CD4-positive, alpha-beta T cell treated with Interleukin-21 for 1 hour (primary cell): Measurements from ENCODE around the gene MCF2L.
"Not testable (repeated sequence)": the region's sequence is repeated elsewhere in the genome, so short reads cannot be mapped to it uniquely, and the experiment has no call there.

Experiments
- DNase-seq: peaks from one replicate; pipeline ENCODE4 v3.0.0-alpha.2; 2020

The MCF2L gene

DNA sequence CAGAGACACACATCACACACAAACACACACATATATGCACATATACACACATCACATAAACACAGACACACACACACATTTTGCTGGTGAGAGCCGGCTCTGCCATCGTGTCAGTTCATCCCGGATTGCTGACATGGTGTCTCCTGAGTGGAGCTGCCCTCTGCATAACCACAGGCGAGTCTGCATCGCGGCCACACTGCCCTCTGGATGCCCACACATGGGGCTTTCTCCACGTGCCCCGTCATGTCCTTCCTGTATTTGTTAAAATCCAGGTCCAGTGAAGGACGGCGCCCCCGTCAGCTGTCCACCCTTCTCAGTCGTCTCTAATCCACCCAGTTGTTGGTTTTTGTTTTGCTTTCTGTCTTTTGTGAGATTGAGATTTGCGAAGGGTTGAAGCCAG is 84.0 kb downstream of the MCF2L start:
- DNase-seq = no peak

DNA sequence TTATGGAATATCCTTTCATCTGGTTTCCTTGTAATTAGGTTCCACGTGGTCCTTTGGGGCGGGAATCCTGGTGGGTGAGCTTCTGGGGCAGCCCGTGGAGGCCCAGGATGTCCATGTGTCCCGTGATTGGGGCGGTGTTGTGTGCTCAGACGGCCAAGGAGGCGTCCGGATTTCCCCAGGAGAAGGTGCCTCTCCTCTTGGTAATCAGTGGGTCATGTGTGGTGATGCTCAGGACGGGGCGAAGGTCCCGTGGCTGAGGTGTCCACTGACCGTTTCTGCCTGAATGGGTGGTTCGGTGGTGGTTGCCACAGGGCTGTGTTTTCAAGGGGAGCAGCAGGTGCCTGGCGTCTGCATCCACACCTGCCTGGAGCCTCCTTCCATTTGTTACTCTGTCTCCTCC is 84.4 kb downstream of the MCF2L start:
- DNase-seq = no peak

GRCh38 chr13:113053801-113054604 is 85.0 kb downstream of the MCF2L start:
- no peak for DNase-seq

GRCh38 chr13:113057084-113057483 is 88.1 kb downstream of the MCF2L start:
- DNase-seq = no peak

- not testable (repeated sequence) for DNase-seq
Observed at GRCh38 chr13:113057559-113057958, 88.5 kb downstream of the MCF2L start.

DNA sequence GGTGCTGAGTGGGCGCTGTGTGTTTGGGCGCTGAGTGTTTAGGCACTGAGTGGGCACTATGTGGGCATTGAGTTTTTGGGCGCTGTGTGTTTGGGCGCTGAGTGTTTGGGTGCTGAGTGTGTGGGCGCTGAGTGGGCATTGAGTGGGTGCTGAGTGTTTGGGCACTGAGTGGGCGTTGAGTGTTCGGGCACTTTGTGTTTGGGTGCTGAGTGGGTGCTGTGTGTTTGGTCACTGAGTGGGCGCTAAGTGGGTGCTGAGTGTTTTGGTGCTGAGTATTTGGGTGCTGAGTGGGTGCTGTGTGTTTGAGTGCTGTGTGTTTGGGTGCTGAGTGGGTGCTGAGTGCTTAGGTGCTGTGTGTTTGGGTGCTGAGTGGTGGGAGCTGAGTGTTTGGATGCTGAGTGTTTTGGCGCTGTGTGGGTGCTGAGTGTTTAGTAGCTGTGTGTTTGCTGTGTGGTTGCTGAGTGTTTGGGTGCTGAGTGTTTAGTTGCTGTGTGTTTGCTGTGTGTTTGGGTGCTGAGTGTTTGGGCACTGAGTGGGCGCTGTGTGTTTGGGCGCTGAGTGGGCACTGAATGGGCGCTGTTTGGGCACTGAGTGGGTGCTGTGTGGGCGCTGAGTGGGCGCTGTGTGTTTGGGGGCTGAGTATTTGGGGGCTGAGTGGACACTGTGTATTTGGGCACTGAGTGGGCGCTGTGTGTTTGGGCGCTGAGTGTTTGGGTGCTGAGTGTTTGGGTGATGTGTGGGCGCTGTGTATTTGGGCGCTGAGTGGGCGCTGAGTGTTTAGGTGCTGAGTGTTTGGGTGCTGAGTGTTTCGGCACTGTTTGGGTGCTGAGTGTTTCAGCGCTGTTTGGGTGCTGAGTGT is 89.3 kb downstream of the MCF2L start:
- no peak for DNase-seq

GRCh38 chr13:113058988-113059850 is 90.2 kb downstream of the MCF2L start:
- no peak for DNase-seq

GRCh38 chr13:113059891-113060290 is 90.9 kb downstream of the MCF2L start:
- DNase-seq = no peak

DNA sequence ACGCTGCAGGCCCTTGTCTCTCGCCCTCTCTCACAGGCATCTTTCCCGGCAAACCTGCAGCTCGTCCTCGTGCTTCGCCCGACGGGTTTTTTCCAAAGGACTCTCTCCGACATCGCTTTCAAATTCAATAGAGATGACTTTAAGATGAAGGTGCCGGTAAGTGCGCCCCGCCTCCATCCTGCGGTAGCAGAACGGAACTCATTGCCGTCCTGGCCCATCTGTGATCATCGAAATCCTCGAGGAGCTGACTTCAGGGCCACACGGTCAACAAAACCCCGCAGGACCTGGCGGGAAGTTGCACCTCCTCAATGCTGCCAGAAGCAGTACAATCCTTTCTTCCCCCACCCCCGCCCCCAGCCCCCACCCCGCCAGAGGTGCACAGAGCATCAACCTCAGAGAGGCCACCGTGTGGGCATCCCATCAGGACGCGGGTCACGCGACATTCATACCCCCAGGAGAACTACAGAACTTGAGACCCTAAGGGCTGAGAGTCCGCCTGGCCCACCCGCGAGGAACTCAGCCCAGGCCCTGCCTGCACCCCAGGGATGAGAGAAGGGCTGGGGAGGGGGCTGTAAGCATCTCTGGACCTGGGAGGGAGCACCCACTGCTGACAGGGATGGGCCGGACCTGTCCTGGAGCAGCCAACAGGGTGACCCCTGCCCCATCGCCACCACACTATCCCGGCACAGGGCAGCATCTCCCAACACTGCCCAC is 91.7 kb downstream of the MCF2L start:
- DNase-seq = no peak

DNA sequence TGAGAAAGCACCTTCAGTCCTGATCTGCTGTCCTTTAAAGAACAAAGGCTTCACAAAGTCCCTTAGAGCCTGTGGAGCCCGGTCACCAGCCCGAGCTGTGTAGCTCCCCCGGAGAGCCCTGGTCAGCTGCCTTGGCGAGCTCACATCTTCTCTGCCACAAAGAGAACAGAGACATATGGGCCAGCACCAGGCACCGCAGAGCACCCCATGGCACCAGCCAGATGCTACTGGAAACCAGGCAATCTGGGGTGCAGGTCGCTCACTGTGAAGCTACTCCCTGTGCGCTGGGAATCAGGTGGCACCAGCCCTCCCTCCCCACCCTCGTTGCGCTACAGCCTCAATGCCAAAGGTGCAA is 92.2 kb downstream of the MCF2L start:
- no peak for DNase-seq

DNA sequence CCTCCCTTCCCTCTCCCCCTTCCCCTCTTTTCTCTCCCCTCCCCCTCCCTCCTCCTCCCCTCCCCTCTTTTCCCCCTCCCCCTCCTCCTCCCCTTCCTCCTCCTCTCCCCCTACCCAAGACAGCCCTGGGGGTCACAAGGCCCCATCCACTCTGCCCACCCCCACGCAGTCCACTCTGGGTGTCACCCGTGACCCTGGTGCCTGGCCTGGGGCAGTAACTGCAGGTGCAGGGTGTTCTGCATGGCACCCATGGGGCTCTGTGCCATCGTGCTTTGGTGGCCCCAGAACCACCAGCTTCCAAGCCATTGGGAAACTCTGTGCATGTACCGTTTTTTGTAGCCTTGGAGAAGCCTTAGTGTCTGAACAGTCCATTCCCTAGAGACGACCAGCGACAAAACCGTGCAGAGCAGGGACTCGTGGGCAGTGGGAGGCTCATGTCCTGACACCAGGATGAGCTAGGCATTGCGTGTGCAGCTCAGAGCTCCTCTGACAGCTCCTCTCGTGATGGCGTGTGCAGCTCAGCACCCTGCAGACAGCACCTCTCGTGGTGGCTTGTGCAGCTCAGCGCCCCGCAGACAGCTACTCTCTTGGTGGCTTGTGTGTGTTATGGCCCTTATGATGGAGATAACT is 92.9 kb downstream of the MCF2L start:
- no peak for DNase-seq

- no peak for DNase-seq
Observed at GRCh38 chr13:113062691-113063090, 93.7 kb downstream of the MCF2L start.

GRCh38 chr13:113063091-113063491 is 94.1 kb downstream of the MCF2L start:
- DNase-seq = no peak

DNA sequence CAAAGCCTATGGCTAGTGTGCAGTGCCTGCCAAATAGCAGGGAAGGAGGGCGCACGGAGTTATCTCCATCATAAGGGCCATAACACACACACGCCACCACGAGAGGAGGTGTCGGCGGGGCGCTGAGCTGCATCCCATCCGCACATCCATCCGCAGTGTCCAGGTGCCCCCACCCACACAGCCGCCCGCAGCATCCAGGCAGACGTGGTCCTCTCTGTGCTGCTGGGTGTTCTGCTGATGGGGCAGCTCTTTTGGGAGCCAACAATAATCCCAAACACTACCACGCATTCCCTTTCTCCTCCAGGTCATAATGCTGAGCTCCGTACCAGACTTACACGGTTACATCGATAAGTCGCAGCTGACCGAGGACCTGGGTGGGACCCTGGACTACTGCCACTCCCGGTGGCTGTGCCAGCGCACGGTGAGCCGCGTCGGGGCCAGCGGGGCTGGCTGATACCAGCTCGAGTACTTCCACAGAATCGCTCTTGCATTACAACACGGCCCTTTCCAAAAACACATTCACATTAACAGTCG is 95.1 kb downstream of the MCF2L start:
- DNase-seq = no peak

- no peak for DNase-seq
Observed at GRCh38 chr13:113064534-113065405, 95.8 kb downstream of the MCF2L start.

GRCh38 chr13:113065406-113066141 is 96.6 kb downstream of the MCF2L start:
- DNase-seq = no peak

DNA sequence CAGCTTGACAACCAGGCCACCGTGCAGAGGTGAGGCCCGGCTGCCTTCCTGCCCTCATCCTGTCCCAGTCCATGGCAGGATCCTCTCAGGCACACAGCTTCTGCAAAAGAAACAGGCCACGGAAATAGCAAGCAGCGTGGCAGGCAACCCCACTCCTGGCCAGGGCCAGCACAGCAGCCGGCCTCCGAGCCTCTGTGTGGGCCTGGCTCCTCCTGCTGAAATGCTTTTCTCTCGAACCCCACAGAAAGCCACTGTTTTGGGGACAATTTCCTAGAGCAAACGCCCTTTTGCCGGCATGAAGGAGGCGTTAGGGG is 97.1 kb downstream of the MCF2L start:
- DNase-seq = no peak

DNA sequence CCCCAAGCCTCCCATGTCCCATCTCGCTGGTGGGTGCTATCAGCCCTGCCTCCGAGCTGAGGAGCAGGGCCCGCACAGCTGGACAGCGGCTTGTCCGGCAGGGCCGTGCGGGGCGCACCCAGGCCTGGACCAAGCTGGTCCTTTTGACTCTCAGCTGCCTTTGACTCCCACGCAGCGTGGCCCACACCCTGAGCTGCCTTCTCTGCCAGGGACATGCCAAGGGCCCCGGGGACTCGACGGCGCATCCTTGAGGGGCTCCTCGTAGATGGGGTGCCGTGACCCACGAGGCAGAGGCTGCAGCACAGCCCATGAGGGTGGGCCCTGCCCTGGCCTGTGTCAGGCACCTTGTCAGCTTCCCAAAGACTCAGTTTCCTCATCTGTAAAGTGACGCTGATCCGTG is 97.7 kb downstream of the MCF2L start:
- no peak for DNase-seq

DNA sequence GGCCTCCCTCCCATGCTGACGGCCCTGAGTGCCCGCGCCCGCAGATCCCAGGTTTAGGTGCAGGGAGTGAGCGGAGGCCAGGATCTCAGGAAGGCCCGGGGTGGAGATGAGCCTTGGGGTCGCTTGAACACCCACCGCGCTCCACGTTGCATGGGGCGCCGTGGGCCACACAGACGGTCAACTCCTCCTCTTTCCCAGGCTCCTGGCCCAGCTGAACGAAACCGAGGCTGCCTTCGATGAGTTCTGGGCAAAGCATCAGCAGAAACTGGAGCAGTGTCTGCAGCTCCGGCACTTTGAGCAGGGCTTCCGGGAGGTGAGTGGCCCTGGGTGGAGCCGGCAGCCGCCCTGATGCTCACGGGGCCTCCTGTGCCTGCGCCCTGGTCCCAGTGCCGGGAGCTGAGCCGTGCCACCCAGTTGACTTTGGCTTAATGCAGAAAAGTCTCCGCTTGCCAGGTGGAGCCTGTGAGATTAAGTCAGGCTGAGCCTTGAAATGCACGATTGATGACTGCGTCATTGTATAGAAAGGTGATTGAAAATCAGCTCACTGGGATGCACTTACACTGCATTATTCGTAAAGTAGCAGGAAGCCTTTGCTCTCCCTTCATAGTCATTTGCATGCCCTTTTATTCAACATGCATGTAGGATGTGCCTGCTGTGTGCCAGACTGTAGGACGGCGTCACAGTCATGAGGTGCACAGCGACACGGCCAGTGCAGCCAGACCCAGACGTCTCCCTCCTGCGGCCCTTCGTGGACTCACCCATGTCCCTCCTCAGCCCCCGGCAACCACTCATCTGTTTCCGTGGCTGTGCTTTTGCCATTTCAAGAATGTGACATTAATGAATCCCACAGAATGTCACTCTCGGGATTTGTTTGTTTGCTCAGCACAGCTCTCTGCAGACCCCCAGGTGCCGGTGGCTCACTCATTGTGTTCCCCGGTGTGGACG is 101.1 kb downstream of the MCF2L start:
- DNase-seq = no peak
